IPS-20b (cell line): ENCODE data around the gene AMOTL1.
"Not testable (repeated sequence)": the region's sequence is repeated elsewhere in the genome, so short reads cannot be mapped to it uniquely, and the experiment has no call there.

ENCODE experiments used
- H3K27ac ChIP-seq: one replicate; pipeline ENCODE4 v1.5.1; 2013; ENCODE audit warnings: low read length
- H3K27me3 ChIP-seq: 2 replicates; pipeline ENCODE4 v1.6.1; 2013; ENCODE audit warnings: mild to moderate bottlenecking, low read length, inconsistent platforms; ENCODE audit not compliant: insufficient read depth
- H3K36me3 ChIP-seq: 2 replicates; pipeline ENCODE4 v1.6.1; 2013; ENCODE audit warnings: low read depth, mild to moderate bottlenecking, inconsistent platforms, low read length, moderate library complexity; ENCODE audit not compliant: insufficient read depth
- H3K4me1 ChIP-seq: 2 replicates; pipeline ENCODE4 v1.6.1; 2013; ENCODE audit warnings: mild to moderate bottlenecking, control low read depth, inconsistent platforms, low read length, moderate library complexity; ENCODE audit not compliant: insufficient read depth
- H3K4me3 ChIP-seq: 2 replicates; pipeline ENCODE4 v1.5.1; 2013; ENCODE audit warnings: mild to moderate bottlenecking, low read length, inconsistent platforms
- H3K9ac ChIP-seq: 2 replicates; pipeline ENCODE4 v1.6.1; 2013; ENCODE audit warnings: low read depth, mild to moderate bottlenecking, inconsistent platforms, low read length, moderate library complexity
- H3K9me3 ChIP-seq: 2 replicates; pipeline ENCODE4 v1.6.1; 2013; ENCODE audit warnings: mild to moderate bottlenecking, low read depth, low read length, inconsistent platforms; ENCODE audit not compliant: insufficient read depth

AMOTL1 gene

DNA sequence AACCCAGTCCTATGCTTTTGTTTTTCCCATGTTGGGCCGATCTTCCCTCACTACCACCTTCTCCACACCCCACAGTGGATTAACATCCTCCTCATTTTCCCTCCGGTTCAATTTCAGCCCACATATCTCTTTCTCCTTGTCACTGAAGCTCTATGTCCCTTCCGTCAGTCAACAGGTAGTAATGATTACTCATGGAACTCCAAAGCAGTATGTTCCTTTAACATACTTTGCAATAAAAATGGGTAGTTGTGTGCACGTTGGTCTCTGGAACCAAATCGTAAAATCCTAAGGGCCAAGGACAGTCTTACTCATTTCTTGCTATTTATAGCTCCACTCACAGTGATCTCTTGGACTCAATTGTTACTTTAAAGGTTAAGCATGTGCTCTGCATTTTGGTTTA is 20.2 kb downstream of the AMOTL1 start:
- Histone ChIP-seq H3K4me1 (peaks cover 19% of the 10 kb centered on the region), H3K9me3 (no peaks in the 10 kb centered on the region), H3K27ac (no peak overlapping the region), H3K9ac (no peak overlapping the region), H3K36me3 (no peaks in the 10 kb centered on the region), H3K27me3 (no peaks in the 10 kb centered on the region), H3K4me3 (no peak overlapping the region)

DNA sequence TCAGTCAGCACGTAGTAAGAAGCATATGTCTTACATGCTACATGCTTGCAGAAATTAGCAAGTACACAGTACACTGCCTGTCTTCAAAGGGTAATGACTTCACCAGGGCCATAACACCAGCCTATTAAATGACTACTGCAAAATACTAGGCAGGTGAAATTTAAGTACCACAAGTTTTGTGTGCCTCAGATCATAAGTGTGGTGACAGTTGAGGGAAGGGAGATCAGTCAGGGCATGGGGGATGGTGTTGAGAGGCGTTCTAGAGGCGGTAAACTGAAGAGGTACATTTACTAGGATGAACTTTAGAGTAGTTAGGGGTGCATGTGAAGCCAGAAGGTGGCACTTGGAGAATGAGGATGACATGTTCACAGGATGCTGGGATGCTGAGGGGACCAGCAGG is 22.0 kb downstream of the AMOTL1 start:
- no peak overlapping the region for H3K4me3 ChIP-seq
- no peak overlapping the region for H3K9ac ChIP-seq
- H3K27ac ChIP-seq: no peak overlapping the region
- H3K27me3 ChIP-seq: no peaks in the 10 kb centered on the region
- no peaks in the 10 kb centered on the region for H3K9me3 ChIP-seq
- peaks cover 18% of the 10 kb centered on the region for H3K4me1 ChIP-seq
- no peaks in the 10 kb centered on the region for H3K36me3 ChIP-seq

DNA sequence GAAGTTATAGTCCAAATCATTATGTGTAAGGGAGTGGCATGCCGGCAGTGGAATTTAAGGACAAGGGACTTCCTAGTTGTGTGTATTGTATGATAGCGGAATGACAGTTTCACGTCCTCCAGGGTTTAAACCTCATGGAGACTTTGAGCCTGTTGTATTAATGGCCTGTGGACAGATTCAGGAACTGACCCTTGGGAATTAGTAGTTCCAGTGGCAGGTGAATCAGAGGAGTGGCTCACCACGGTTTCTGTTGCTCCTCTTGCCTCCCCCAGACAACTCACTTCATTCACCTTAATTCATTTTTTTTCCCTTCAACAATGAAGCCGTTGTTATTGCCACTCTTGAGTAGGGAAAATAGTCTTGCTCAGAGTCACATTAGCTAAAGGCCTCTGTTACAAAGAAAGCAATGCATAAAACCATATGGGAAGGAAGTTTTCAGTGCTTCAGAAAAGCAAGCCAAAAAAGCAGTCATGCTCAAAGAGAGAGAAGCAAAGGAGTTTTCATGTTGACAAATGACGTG is 22.6 kb downstream of the AMOTL1 start:
- Histone ChIP-seq H3K9ac (no peak overlapping the region), H3K27ac (no peak overlapping the region), H3K36me3 (no peaks in the 10 kb centered on the region), H3K27me3 (no peaks in the 10 kb centered on the region), H3K4me3 (no peak overlapping the region), H3K9me3 (no peaks in the 10 kb centered on the region), H3K4me1 (peaks cover 13% of the 10 kb centered on the region)

DNA sequence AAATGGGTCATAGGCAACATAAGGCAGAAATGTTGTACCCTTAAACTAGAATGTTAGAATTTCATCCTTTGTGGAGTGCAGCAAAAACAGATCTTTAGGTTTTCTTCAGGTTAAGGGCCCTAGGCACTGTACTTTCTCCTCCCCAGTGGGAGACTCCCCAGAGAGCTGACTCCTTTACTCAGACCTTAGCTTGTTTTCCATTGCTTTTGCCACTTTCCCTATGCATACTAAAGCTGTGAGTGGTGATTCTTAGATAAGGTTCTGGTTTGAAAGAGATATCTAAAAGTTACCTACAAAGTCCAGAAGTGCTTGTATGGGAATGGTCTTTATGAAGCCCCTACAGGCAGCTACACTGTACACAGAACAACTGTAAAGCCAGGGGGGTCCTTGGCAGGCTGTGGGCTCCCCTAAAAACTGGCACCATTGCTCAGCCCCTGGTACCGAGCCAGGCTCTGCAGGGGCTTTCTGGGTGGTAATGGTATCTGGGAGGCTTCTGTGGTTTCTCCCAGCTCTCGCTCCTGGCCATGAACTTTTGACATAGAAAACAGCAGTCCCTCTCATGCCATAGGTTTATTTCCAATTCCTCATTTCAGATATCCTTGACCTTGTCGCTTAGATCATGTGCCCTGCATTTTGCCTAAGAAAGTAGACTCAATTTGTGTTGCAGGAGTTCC is 23.2 kb downstream of the AMOTL1 start:
- H3K4me3 ChIP-seq: no peak overlapping the region
- peaks cover 12% of the 10 kb centered on the region for H3K4me1 ChIP-seq
- no peak overlapping the region for H3K9ac ChIP-seq
- H3K36me3 ChIP-seq: no peaks in the 10 kb centered on the region
- H3K27me3 ChIP-seq: no peaks in the 10 kb centered on the region
- no peak overlapping the region for H3K27ac ChIP-seq
- H3K9me3 ChIP-seq: no peaks in the 10 kb centered on the region

DNA sequence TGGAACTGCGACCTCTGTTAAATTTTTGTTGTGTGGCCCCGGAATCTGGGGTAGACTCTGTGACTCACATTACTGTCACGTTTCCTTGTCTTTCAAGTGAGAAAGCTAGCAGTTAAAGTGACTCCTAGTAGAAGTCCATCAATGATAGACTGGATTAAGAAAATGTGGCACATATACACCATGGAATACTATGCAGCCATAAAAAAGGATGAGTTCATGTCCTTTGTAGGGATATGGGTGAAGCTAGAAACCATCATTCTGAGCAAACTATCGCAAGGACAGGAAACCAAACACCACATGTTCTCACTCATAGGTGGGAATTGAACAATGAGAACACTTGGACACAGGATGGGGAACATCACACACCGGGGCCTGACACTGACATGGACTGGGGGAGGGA is 23.8 kb downstream of the AMOTL1 start:
- H3K4me3 ChIP-seq, H3K9ac ChIP-seq, H3K27ac ChIP-seq, H3K9me3 ChIP-seq, H3K27me3 ChIP-seq, H3K4me1 ChIP-seq, H3K36me3 ChIP-seq: not testable (repeated sequence)

DNA sequence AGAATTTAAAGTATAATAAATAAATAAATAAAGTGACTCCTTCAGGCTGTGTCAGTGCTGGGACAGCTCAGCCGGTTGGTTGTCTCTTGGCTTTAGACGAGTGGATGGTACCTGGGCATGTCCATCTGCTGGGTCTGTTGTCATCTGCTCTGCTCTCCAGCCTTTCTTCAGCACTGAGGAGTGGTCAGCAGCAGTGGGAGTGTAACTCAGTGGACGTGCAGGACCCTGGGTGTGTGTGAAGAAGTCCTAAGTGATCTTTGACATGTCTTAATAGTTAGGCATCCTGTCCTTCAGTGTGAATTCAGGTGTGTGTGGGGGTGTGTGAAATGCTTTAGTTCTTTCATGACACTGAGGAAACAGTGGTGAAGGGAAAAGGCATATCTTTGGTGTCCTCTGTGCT is 24.3 kb downstream of the AMOTL1 start:
- Histone ChIP-seq H3K36me3 (no peaks in the 10 kb centered on the region), H3K9ac (no peak overlapping the region), H3K4me1 (peaks cover 9% of the 10 kb centered on the region; the same call in 1 of the 2 replicates), H3K27me3 (no peaks in the 10 kb centered on the region), H3K27ac (no peak overlapping the region), H3K9me3 (no peaks in the 10 kb centered on the region), H3K4me3 (no peak overlapping the region)

DNA sequence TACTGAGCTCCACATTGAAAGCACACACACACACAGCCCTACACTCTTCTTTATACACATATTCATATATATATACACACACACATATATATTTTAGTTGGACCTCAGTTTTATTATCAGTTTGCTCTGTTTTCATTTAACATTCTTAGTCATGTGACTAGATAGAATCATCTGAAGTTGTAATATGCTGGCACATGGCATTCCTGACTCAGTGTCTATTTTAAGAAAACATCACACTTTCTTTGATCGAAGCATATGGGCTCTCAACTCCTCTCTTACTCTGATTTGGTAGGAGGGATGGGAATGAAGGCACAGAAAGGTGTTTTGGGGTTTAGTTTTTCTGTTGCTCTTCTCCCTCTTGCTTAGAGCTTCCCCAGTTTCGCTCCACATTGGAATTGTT is 24.8 kb downstream of the AMOTL1 start:
- Histone ChIP-seq H3K27me3 (no peaks in the 10 kb centered on the region), H3K4me3 (no peak overlapping the region), H3K9me3 (no peaks in the 10 kb centered on the region), H3K4me1 (peaks cover 9% of the 10 kb centered on the region; the same call in 1 of the 2 replicates), H3K36me3 (no peaks in the 10 kb centered on the region), H3K9ac (no peak overlapping the region), H3K27ac (no peak overlapping the region)

DNA sequence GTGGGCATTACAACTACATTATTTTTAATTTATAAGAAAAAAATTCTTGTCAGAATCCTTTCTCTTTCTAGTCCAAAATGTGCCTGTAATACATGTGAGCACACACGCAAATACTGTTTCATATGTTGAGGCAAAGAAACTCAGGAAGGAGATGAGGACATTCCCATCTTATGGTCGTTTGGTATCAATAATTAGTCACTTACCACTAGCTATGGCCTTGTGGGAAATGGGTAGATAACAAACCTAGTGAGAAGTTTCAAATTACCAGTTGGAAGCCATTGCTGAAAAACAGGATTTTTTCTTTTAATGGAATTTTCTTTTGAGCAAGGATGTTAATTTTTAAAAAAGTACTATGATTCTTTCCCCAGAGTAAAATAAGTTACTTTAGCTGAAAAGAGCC is 25.7 kb downstream of the AMOTL1 start:
- H3K27me3 ChIP-seq: no peaks in the 10 kb centered on the region
- H3K9ac ChIP-seq: no peak overlapping the region
- no peak overlapping the region for H3K27ac ChIP-seq
- H3K36me3 ChIP-seq: 0 out of 2 replicates have a peak, but pooled peaks cover 4% of the 10 kb centered on the region
- no peaks in the 10 kb centered on the region for H3K9me3 ChIP-seq
- H3K4me1 ChIP-seq: peaks cover 9% of the 10 kb centered on the region; the same call in 1 of the 2 replicates
- no peak overlapping the region for H3K4me3 ChIP-seq

DNA sequence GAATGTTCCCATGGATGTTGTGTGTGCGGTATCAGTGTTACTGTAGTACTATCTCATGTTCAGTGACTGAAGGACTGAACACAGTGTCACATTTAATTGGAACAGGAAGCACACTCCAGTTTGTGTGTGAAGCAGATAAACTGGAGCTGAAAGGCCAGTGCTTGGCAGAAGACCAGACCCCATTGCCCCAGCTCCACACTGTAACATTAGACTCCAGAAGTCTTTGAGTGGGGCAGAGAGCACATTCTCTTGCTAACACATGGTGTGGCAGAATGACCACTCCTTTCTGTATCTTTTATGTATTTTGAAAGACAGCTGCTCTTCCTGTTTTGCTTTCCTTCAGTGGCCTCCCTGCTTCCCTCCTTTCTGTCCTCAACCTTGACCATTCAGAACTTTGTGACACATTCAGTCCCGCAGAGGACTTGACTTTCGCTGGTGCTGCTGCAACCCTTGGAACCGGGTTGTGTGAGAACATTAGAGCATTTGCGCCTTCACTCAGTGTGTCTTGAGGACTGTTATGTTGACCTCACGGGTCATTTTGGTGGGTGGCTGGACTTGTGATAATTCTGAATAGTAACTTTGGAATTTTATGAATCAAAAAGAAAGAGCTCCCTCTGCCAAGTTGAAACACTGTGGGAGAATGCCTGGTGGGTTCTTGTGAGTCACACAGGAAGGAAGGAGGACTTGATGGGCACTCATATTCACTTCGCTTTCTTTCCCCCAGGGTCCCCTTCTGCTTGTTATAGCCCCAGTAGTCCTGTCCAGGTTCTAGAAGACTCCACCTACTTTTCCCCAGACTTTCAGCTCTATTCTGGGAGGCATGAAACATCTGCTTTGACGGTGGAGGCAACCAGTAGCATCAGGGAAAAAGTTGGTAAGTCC is 26.4 kb downstream of the AMOTL1 start:
- Histone ChIP-seq H3K4me1 (peaks cover 9% of the 10 kb centered on the region; the same call in 1 of the 2 replicates), H3K4me3 (no peak overlapping the region), H3K27me3 (no peaks in the 10 kb centered on the region), H3K9ac (no peak overlapping the region), H3K36me3 (peaks cover 11% of the 10 kb centered on the region; the same call in 1 of the 2 replicates), H3K27ac (no peak overlapping the region), H3K9me3 (no peaks in the 10 kb centered on the region)

DNA sequence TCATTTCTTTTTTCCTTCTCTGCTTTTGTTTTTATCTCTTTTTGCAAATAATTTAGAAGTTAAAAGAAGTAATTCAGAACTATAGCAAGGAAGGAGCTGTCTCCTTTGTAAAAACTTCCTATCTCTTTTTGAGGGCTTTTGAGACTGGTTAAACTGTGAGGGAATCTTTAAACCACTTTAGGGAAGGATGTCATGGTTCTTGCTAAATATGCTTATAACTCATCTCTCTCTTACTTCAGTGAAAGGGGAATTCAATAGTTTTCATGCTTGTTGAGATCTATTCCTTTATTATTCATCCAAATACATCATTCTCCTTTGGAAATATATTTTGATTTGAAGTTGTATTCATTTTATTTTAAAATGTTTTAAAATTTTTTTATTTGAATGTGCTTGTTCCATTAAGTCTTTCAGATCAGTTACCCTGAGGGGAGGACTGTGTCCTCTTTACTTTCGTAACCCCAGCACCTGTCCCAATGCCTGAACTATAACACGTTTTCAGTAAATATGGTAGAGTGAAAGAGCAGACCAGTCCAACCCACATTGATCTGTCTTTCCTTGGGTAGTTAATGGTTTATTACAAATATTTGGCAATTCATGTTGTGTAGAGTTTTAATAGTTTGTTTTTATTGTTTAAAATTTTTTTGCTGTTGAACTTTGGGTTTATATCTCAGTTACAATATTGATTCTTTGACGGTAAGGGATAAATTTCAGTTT is 27.5 kb downstream of the AMOTL1 start:
- peaks cover 22% of the 10 kb centered on the region; the same call in 1 of the 2 replicates for H3K36me3 ChIP-seq
- no peaks in the 10 kb centered on the region for H3K9me3 ChIP-seq
- no peaks in the 10 kb centered on the region for H3K27me3 ChIP-seq
- peaks cover 4% of the 10 kb centered on the region; the same call in 1 of the 2 replicates for H3K4me1 ChIP-seq
- no peak overlapping the region for H3K9ac ChIP-seq
- H3K4me3 ChIP-seq: no peak overlapping the region
- no peak overlapping the region for H3K27ac ChIP-seq

DNA sequence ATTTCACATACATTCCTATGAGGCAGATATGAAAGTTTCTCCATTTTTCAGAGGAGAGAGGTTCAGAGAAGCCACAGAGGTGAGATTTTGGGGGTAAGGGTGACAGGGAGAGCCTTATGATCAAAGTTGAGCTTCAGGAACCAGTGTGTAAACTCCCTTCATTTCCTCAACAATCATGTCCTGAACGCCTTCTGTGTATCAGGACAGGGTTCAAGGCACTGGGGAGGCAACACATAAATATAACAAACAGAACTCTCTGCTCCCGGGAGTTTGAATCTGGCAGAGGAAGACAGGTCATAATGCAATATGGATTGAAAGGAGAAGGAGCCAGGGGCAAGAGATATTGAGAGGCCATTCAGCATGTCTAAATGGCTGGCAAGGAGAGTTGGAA is 28.0 kb downstream of the AMOTL1 start:
- no peaks in the 10 kb centered on the region for H3K27me3 ChIP-seq
- H3K27ac ChIP-seq: no peak overlapping the region
- H3K9me3 ChIP-seq: no peaks in the 10 kb centered on the region
- H3K36me3 ChIP-seq: peaks cover 27% of the 10 kb centered on the region
- peaks cover 4% of the 10 kb centered on the region; the same call in 1 of the 2 replicates for H3K4me1 ChIP-seq
- H3K4me3 ChIP-seq: no peak overlapping the region
- no peak overlapping the region for H3K9ac ChIP-seq
